Activated naive CD4-positive, alpha-beta T cell treated with anti-CD3 and anti-CD28 coated beads for 36 hours (primary cell): ENCODE results near the gene RINL. TPM values are rescaled to one million over a fixed set of nuclear protein-coding genes. Genes with fewer than 3 reads are reported as not detected.
A peak's percentile ranks its signal among the peaks of the same experiment; 100 is the strongest.

Source experiments
- CTCF ChIA-PET: fragments of 350-600 bp; sonication (Branson Sonifier 250); formaldehyde crosslinking; loops from one replicate; lab custom pipeline; 2021; ENCODE audit warnings: antibody characterized with exemption; lab: Charles Lee
- DNase-seq: peaks from one replicate; pipeline ENCODE4 v3.0.0-alpha.2; 2020
- H3K27ac Mint-ChIP-seq: one replicate; pipeline ENCODE4 v1.8.0; 2021; ENCODE audit warnings: mild to moderate bottlenecking, mixed read lengths
- H3K27me3 Mint-ChIP-seq: one replicate; pipeline ENCODE4 v1.8.0; 2021; ENCODE audit warnings: low read depth, mixed read lengths
- H3K36me3 Mint-ChIP-seq: one replicate; pipeline ENCODE4 v1.8.0; 2021; ENCODE audit warnings: low read depth, mixed read lengths
- H3K4me1 Mint-ChIP-seq: one replicate; pipeline ENCODE4 v1.8.0; 2021; ENCODE audit warnings: low read depth, mixed read lengths
- H3K4me3 Mint-ChIP-seq: one replicate; pipeline ENCODE4 v1.8.0; 2021; ENCODE audit warnings: mild to moderate bottlenecking, moderate library complexity, mixed read lengths
- H3K9me3 Mint-ChIP-seq: one replicate; pipeline ENCODE4 v1.8.0; 2021; ENCODE audit warnings: mixed read lengths
- intact Hi-C: fragments of 100-400 bp; cut with micrococcal nuclease; formaldehyde crosslinking; loops from one replicate; pipeline ENCODE4 v1.15.1; 2023
- total RNA-seq, 2 experiments: library from RNA; stranded (reverse); gene quantifications; one replicate each; pipeline ENCODE4 v1.2.3, GENCODE V29; 2021

RINL gene
- total RNA-seq, 2 experiments from 2014 or later, result 107 to 117 TPM

- H3K9me3 Mint-ChIP-seq, result no peaks in the 10 kb centered on the region
- CTCF ChIA-PET, result interaction anchor here (0.8 to 2.4 kb wide), 2 partner anchors 15 to 220 kb away, joined by 3 to 9 read pairs; partner anchors contain the start of genes MRPS12 and SARS2
- H3K4me1 Mint-ChIP-seq, result peaks cover 5% of the 10 kb centered on the region
- intact Hi-C loops, result no loop called here
- no peak overlapping the region for H3K4me3 Mint-ChIP-seq
- peaks cover 9% of the 10 kb centered on the region for H3K36me3 Mint-ChIP-seq
- no peak overlapping the region for H3K27ac Mint-ChIP-seq
- H3K27me3 Mint-ChIP-seq, result no peaks in the 10 kb centered on the region
- no peak for DNase-seq
Measured at GRCh38 chr19:38915329-38916321, 37.5 kb upstream of the RINL start.

- Mint-ChIP-seq H3K27ac (peak overlapping the region; percentile 13), H3K27me3 (no peaks in the 10 kb centered on the region), H3K4me3 (no peak overlapping the region), H3K4me1 (peaks cover 5% of the 10 kb centered on the region), H3K36me3 (peaks cover 9% of the 10 kb centered on the region), H3K9me3 (no peaks in the 10 kb centered on the region)
- intact Hi-C loops, result no loop called here
- DNase-seq, result no peak
- CTCF ChIA-PET, result interaction anchor here (2.4 kb wide), 1 partner anchor 17 kb away, joined by 9 read pairs; the partner anchor contains the start of genes MRPS12 and SARS2
Measured at GRCh38 chr19:38913958-38914357, 35.9 kb upstream of the RINL start.

- Mint-ChIP-seq H3K27me3 (no peaks in the 10 kb centered on the region), H3K27ac (no peak overlapping the region), H3K36me3 (peaks cover 14% of the 10 kb centered on the region), H3K4me1 (peaks cover 8% of the 10 kb centered on the region), H3K4me3 (no peak overlapping the region), H3K9me3 (no peaks in the 10 kb centered on the region)
- CTCF ChIA-PET, result no interaction called here
- intact Hi-C loops, result no loop called here
- DNase-seq, result no peak
Measured at GRCh38 chr19:38912600-38913514, 34.8 kb upstream of the RINL start.

- no peak overlapping the region for H3K27ac Mint-ChIP-seq
- no peaks in the 10 kb centered on the region for H3K27me3 Mint-ChIP-seq
- CTCF ChIA-PET, result no interaction called here
- no peaks in the 10 kb centered on the region for H3K9me3 Mint-ChIP-seq
- no peak overlapping the region for H3K4me3 Mint-ChIP-seq
- H3K36me3 Mint-ChIP-seq, result peaks cover 20% of the 10 kb centered on the region
- DNase-seq, result no peak
- intact Hi-C loops, result no loop called here
- peaks cover 13% of the 10 kb centered on the region for H3K4me1 Mint-ChIP-seq
Measured at GRCh38 chr19:38911388-38912001, 33.4 kb upstream of the RINL start.

GRCh38 chr19:38910488-38910887 lies 32.4 kb upstream of the RINL start:
- no peaks in the 10 kb centered on the region for H3K27me3 Mint-ChIP-seq
- H3K9me3 Mint-ChIP-seq, result no peaks in the 10 kb centered on the region
- DNase-seq, result no peak
- CTCF ChIA-PET, result no interaction called here
- H3K27ac Mint-ChIP-seq, result no peak overlapping the region
- H3K36me3 Mint-ChIP-seq, result peaks cover 21% of the 10 kb centered on the region
- peaks cover 13% of the 10 kb centered on the region for H3K4me1 Mint-ChIP-seq
- no peak overlapping the region for H3K4me3 Mint-ChIP-seq
- intact Hi-C loops, result no loop called here

GRCh38 chr19:38908911-38909310 lies 30.8 kb upstream of the RINL start:
- intact Hi-C loops, result no loop called here

GRCh38 chr19:38907670-38908069 lies 29.6 kb upstream of the RINL start:
- Mint-ChIP-seq H3K4me1 (peaks cover 21% of the 10 kb centered on the region), H3K36me3 (peaks cover 26% of the 10 kb centered on the region), H3K4me3 (no peak overlapping the region), H3K27me3 (no peaks in the 10 kb centered on the region), H3K27ac (no peak overlapping the region), H3K9me3 (no peaks in the 10 kb centered on the region)
- CTCF ChIA-PET, result interaction anchor here (1.2 kb wide), 1 partner anchor 22 kb away, joined by 7 read pairs; the partner anchor contains the start of genes MRPS12 and SARS2
- intact Hi-C loops, result no loop called here
- DNase-seq, result no peak

More at GRCh38 chr19:38908911-38909310, 30.8 kb upstream of the RINL start:
- Mint-ChIP-seq H3K36me3 (peaks cover 24% of the 10 kb centered on the region), H3K27me3 (no peaks in the 10 kb centered on the region), H3K4me1 (peaks cover 19% of the 10 kb centered on the region), H3K27ac (peak overlapping the region; percentile 31), H3K9me3 (no peaks in the 10 kb centered on the region), H3K4me3 (no peak overlapping the region)
- DNase-seq, result no peak
- CTCF ChIA-PET, result interaction anchor here (1.2 kb wide), 1 partner anchor 21 kb away, joined by 7 read pairs; the partner anchor contains the start of genes MRPS12 and SARS2

- Mint-ChIP-seq H3K4me3 (no peak overlapping the region), H3K9me3 (no peaks in the 10 kb centered on the region), H3K27me3 (no peaks in the 10 kb centered on the region), H3K36me3 (peaks cover 26% of the 10 kb centered on the region), H3K27ac (no peak overlapping the region), H3K4me1 (peaks cover 22% of the 10 kb centered on the region)
- intact Hi-C loops, result no loop called here
- no peak for DNase-seq
- CTCF ChIA-PET, result no interaction called here
Measured at GRCh38 chr19:38907227-38907626, 29.2 kb upstream of the RINL start.

GRCh38 chr19:38905620-38906019 lies 27.5 kb upstream of the RINL start:
- Mint-ChIP-seq H3K4me1 (peaks cover 36% of the 10 kb centered on the region), H3K9me3 (peaks cover 1% of the 10 kb centered on the region), H3K27me3 (no peaks in the 10 kb centered on the region), H3K27ac (no peak overlapping the region), H3K36me3 (peaks cover 37% of the 10 kb centered on the region), H3K4me3 (no peak overlapping the region)
- intact Hi-C loops, result no loop called here
- no peak for DNase-seq
- CTCF ChIA-PET, result interaction anchor here (2.0 to 2.1 kb wide), 2 partner anchors 18 to 25 kb away, joined by 6 to 7 read pairs; partner anchors contain the start of genes MRPS12 and SARS2

GRCh38 chr19:38904581-38905539 lies 26.8 kb upstream of the RINL start:
- Mint-ChIP-seq H3K4me1 (peaks cover 36% of the 10 kb centered on the region), H3K9me3 (peaks cover 1% of the 10 kb centered on the region), H3K27me3 (no peaks in the 10 kb centered on the region), H3K27ac (no peak overlapping the region), H3K36me3 (peaks cover 41% of the 10 kb centered on the region), H3K4me3 (no peak overlapping the region)
- no peak for DNase-seq
- CTCF ChIA-PET, result interaction anchor here (2.0 to 2.1 kb wide), 2 partner anchors 17 to 25 kb away, joined by 6 to 7 read pairs; partner anchors contain the start of genes MRPS12 and SARS2
- intact Hi-C loops, result no loop called here

- no peaks in the 10 kb centered on the region for H3K27me3 Mint-ChIP-seq
- peaks cover 1% of the 10 kb centered on the region for H3K9me3 Mint-ChIP-seq
- CTCF ChIA-PET, result interaction anchor here (0.7 to 3.9 kb wide), 3 partner anchors 14 to 39 kb away, joined by 5 to 22 read pairs (median 11); partner anchors contain the start of genes MRPS12 and SARS2
- peaks cover 29% of the 10 kb centered on the region for H3K36me3 Mint-ChIP-seq
- intact Hi-C loops, result no loop called here
- no peak overlapping the region for H3K27ac Mint-ChIP-seq
- no peak for DNase-seq
- H3K4me3 Mint-ChIP-seq, result peak overlapping the region; percentile 36
- peaks cover 42% of the 10 kb centered on the region for H3K4me1 Mint-ChIP-seq
Measured at GRCh38 chr19:38901683-38902082, 23.6 kb upstream of the RINL start.
